Upper lobe of left lung (tissue), 4 donors: ENCODE measurements around the gene NHLRC4.

Source experiments
- CTCF ChIP-seq, 6 experiments: fragments of 450-650 bp in 4 of 6; fragments of 200-600 bp in 2 of 6; sonication (generic) in 2 of 6; IDR thresholded peaks; one replicate each; pipeline ENCODE4 v1.5.1; 2016 to 2019; ENCODE audit warnings: antibody characterized with exemption in 6 of 6
- EP300 ChIP-seq, 4 donors: sonication (generic); formaldehyde crosslinking; IDR thresholded peaks; one replicate each; pipeline ENCODE4 v1.5.1; 2017; ENCODE audit warnings: antibody characterized with exemption in 4 of 4, control low read depth in 2 of 4
- POLR2A ChIP-seq, 4 donors: fragments of 450-650 bp; IDR thresholded peaks; one replicate each; pipeline ENCODE4 v1.5.1; 2016 to 2017; ENCODE audit warnings: antibody characterized with exemption in 4 of 4, mild to moderate bottlenecking in 2 of 4
- POLR2AphosphoS5 ChIP-seq, 2 donors: sonication (generic); formaldehyde crosslinking; IDR thresholded peaks; one replicate each; pipeline ENCODE4 v1.5.1; 2017; ENCODE audit warnings: antibody characterized with exemption in 2 of 2

GRCh38 chr16:588639-588888 lies 21.8 kb downstream of the NHLRC4 start:
- TF ChIP-seq EP300 (IDR thresholded peaks at IDR 0.05): no peak
- no peak for TF ChIP-seq CTCF (IDR thresholded peaks at IDR 0.05)
- no peak for TF ChIP-seq POLR2A (IDR thresholded peaks at IDR 0.05)
- TF ChIP-seq POLR2AphosphoS5 (IDR thresholded peaks at IDR 0.05): no peak
